MCF 10A (cell line): ENCODE results near the gene WDR86. TPM values are rescaled to one million over a fixed set of nuclear protein-coding genes. Genes with fewer than 3 reads are reported as not detected.

Source experiments
- BruUV-seq: library from RNA; stranded (reverse); fragments of 400-500 nt; replicated peaks from 2 replicates; lab custom pipeline; 2021; lab: Mats Ljungman, UMichigan
- CTCF ChIA-PET: fragments of 300-600 bp; sonication (Branson Sonifier 250); formaldehyde crosslinking; extraction: SDS; loops from one replicate; lab custom pipeline; 2021; ENCODE audit warnings: antibody characterized with exemption, inconsistent platforms; lab: Yijun Ruan, JAX
- POLR2A ChIA-PET: fragments of 300-600, 350-650 bp; sonication (Branson Sonifier 250); formaldehyde crosslinking; extraction: SDS; loops from one replicate; lab custom pipeline; 2020; ENCODE audit warnings: antibody characterized with exemption, inconsistent platforms; lab: Yijun Ruan, JAX
- DNase-seq: peaks from one replicate; pipeline ENCODE4 v3.0.0-alpha.2; 2018; ENCODE audit not compliant: unreplicated experiment
- H3K27ac Mint-ChIP-seq: one replicate; pipeline ENCODE4 v1.8.0; 2022; ENCODE audit warnings: mild to moderate bottlenecking, low read depth, mixed read lengths; ENCODE audit not compliant: unreplicated experiment
- H3K27me3 Mint-ChIP-seq: one replicate; pipeline ENCODE4 v1.8.0; 2022; ENCODE audit warnings: mixed read lengths; ENCODE audit not compliant: insufficient read depth, unreplicated experiment
- H3K36me3 Mint-ChIP-seq: one replicate; pipeline ENCODE4 v1.8.0; 2022; ENCODE audit warnings: mild to moderate bottlenecking, moderate library complexity, mixed read lengths; ENCODE audit not compliant: insufficient read depth, unreplicated experiment
- H3K4me1 Mint-ChIP-seq: one replicate; pipeline ENCODE4 v1.8.0; 2022; ENCODE audit warnings: mixed read lengths; ENCODE audit not compliant: insufficient read depth, unreplicated experiment
- H3K4me3 Mint-ChIP-seq: one replicate; pipeline ENCODE4 v1.8.0; 2022; ENCODE audit warnings: mild to moderate bottlenecking, moderate library complexity, mixed read lengths; ENCODE audit not compliant: unreplicated experiment
- H3K9me3 Mint-ChIP-seq: one replicate; pipeline ENCODE4 v1.8.0; 2022; ENCODE audit warnings: mixed read lengths; ENCODE audit not compliant: unreplicated experiment
- CTCF ChIP-seq: fragments of 200-600 bp; IDR thresholded peaks from one replicate; pipeline ENCODE4 v1.8.0; 2022; ENCODE audit warnings: antibody characterized with exemption, mild to moderate bottlenecking; ENCODE audit not compliant: unreplicated experiment
- intact Hi-C: fragments of 100-400 bp; cut with micrococcal nuclease; formaldehyde crosslinking; loops from 2 replicates; pipeline ENCODE4 v1.14.1; 2022
- total RNA-seq: library from RNA; stranded (reverse); gene quantifications from 2 replicates; pipeline ENCODE4 v1.2.3, GENCODE V29; 2022

WDR86 gene
- total RNA-seq, 1 experiment from 2014 or later, result not detected

DNA sequence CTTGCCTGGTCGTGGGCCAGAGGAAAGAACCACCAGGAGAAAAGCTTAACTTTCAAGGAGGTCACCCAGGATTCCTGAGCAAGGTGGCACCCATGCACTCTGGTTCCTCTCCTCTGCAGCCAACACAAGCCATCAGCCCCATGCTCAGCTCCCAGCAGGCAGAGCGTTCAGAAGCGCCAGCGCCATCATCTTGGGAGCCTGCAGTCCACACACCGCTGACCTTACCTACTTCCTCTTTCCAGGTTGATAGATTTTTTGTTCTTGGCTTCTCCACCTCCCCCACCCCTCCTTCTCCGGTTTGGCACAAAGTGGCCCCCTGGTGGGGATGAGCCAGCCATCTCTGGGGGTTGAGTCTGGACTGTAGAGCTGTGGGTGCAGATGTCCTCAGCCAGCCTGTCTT lies 1.7 kb upstream of the WDR86 start:
- CTCF ChIA-PET, result no interaction called here
- TF ChIP-seq CTCF, result no peak
- intact Hi-C loops, result no loop called here
- Mint-ChIP-seq H3K4me1 (peaks cover 6% of the 10 kb centered on the region), H3K27ac (no peak overlapping the region), H3K27me3 (peaks cover 41% of the 10 kb centered on the region), H3K36me3 (no peaks in the 10 kb centered on the region), H3K4me3 (no peak overlapping the region), H3K9me3 (no peaks in the 10 kb centered on the region)
- no peak for DNase-seq
- BruUV-seq, result no TSS peak
- POLR2A ChIA-PET, result no interaction called here

DNA sequence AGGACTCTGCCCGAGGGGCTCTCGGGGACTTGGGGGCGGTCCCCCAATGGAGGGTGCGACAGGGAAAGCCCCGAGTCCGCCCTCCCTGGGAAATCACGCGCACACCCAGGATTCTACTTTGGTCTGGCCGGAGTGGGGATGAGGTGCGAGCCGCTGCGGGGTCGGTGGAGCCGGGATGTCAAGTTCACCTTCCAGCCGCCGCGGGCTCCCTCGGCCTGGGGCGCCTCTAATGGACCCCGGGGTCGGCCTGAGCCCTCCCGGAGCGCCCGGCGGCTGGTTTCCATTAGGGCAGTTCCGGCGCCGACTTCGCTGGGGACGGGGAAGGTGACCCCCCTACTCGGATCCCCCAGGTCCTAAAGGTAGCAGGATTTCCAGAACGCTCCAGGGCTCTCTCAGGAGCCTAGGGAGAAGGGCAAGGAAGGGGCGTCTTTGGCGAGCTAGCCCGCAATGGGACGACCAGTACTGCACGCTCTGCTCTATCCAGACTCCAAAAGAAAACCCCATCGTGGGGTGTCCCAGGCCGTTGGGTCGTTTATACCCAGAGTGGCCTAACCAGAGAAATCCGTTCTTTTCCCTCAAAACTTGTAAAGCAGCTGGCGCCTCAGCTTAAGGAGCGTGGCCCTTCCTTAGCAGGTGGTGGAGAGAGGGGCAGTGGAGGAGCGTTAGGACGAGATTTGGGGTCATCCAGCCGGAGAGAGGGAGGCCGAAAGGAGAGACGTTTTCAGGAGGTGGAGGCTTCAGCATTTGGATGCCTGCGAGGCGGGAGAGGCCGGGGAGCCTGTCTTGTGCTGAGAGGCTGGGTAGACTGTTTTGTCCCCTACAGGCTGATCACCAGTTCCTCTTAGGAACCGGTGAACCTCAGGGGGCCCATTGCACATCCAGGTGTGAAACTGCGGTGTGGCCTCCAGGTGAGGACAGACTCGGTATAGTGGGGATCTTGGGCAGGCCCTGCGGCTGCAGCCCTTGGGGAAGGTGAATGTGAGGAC lies 860 bp upstream of the WDR86 start:
- peaks cover 4% of the 10 kb centered on the region for H3K4me1 Mint-ChIP-seq
- peaks cover 41% of the 10 kb centered on the region for H3K27me3 Mint-ChIP-seq
- POLR2A ChIA-PET, result interaction anchor here (0.7 kb wide), 1 partner anchor 10 kb away, joined by 3 read pairs; no protein-coding TSS in a partner anchor

DNA sequence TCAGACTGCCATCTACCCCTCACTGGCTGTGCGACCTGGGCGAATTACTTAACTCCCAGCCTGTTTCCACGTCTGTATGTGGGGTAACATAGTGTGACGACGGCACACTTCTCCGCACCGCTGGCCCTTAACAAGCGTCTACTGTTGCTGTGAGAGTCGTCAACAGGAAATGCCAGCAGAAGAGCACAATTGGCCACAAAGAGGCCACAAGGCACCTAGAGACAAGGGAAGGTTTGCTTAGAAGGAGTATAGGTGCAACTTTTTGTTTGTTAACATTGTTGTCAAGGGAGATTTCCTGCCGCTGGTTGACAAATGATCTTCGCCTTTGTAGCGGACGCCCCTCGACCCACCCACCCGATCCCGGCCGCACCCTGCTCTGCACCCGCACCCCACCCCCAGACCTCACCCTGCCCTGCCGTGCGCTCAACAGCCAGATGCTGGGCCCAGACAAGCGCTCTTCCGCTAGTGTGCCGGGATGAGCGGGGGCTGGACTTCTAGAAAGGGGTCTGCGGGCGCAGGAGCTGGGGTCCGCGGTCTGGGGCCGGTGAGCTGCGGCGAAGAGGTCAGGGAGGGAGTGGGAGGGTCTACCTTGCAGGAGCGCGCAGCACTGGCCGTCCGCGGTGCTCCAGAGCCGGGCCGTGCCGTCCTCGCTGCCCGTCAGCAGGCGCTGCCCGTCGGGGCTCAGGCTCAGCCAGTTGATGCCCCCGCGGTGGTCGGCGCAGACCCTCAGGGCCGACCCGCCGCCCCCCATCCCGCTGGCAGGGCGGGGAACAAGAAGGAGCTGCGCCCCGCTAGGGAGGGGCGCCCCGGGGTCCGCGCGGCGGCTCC lies 785 bp downstream of the WDR86 start:
- no peak overlapping the region for H3K4me3 Mint-ChIP-seq
- BruUV-seq, result no TSS peak
- ChIA-PET CTCF (no interaction called here), POLR2A (no interaction called here)
- no peak for DNase-seq
- peak overlapping the region; percentile 39 for H3K27ac Mint-ChIP-seq
- no peak for TF ChIP-seq CTCF
- H3K36me3 Mint-ChIP-seq, result no peaks in the 10 kb centered on the region
- H3K4me1 Mint-ChIP-seq, result peaks cover 3% of the 10 kb centered on the region
- no peaks in the 10 kb centered on the region for H3K9me3 Mint-ChIP-seq
- intact Hi-C loops, result no loop called here
- peaks cover 41% of the 10 kb centered on the region for H3K27me3 Mint-ChIP-seq

More for the DNA sequence above, 860 bp upstream of the WDR86 start:
- no peak for TF ChIP-seq CTCF
- no TSS peak for BruUV-seq
- no peak overlapping the region for H3K27ac Mint-ChIP-seq
- no peaks in the 10 kb centered on the region for H3K36me3 Mint-ChIP-seq
- intact Hi-C loops, result no loop called here
- DNase-seq, result no peak
- H3K4me3 Mint-ChIP-seq, result no peak overlapping the region
- CTCF ChIA-PET, result no interaction called here
- no peaks in the 10 kb centered on the region for H3K9me3 Mint-ChIP-seq

- Mint-ChIP-seq H3K36me3 (no peaks in the 10 kb centered on the region), H3K4me1 (peaks cover 9% of the 10 kb centered on the region), H3K4me3 (no peak overlapping the region), H3K9me3 (no peaks in the 10 kb centered on the region), H3K27ac (peak overlapping the region; percentile 39), H3K27me3 (peaks cover 41% of the 10 kb centered on the region)
- CTCF ChIA-PET, result no interaction called here
- intact Hi-C loops, result no loop called here
- no peak for DNase-seq
- BruUV-seq, result no TSS peak
- no peak for TF ChIP-seq CTCF
- POLR2A ChIA-PET, result no interaction called here
Observed at GRCh38 chr7:151408498-151408838, 1.4 kb downstream of the WDR86 start.
